ENCODE results near the gene CDH13.

Gene CDH13

DNA sequence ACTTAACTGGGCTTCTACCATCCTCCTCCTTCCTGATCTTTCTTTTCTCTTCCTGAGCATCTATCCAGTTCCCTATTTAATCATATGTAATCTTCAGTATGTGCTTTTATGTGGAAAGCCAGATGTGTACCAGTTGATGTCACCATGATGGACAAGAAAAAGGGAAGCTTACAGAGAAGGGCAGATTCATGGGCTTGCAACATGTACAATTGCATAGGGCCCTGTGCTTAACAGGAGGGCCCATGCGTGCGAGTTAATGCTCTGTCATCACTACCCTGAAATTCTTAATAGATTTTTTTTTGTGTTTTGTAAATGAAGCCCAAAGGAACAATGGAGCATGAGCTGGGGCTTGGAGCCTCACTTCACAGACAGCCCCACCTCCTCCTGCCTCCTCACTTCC is 124.3 kb downstream of the CDH13 start:
- DNase-seq = no peak

DNA sequence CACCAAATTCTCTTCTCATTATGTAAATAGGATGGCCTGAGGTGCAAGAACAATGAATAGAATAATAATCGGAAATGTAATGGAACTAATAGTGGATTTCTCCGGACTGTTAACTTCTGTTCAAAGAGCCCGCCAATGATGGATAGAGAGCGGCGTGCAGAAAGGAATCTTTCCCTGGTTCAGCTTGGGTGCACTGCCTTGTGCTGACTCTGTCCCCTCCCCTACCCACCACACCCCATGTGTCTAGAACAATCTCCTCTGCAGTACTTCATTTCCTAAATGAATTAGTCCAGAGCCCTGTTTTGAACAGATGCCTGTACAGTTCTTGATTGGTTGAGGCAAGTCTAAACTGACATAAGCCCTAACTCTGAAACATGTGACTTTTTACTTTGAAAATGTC is 125.4 kb downstream of the CDH13 start:
- no peak for DNase-seq

DNA sequence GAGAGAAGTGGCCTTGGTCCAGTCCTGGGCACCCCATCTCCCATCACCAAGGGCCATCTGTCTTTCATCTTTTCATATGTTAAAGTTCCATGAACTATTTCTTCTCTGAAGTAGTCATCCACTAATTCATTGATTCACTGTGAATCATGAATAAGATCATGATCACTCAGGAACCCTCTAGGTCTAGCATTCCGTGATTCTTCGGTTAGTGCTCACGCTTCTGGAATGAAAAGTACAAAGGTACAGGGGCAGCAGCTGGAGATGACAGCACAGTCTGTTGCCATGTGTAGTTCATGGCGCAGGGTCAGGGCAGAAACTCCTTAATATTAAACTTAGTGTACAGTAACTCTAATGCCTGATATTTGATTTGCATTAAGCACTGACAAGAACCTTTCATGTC is 127.1 kb downstream of the CDH13 start:
- DNase-seq = no peak

DNA sequence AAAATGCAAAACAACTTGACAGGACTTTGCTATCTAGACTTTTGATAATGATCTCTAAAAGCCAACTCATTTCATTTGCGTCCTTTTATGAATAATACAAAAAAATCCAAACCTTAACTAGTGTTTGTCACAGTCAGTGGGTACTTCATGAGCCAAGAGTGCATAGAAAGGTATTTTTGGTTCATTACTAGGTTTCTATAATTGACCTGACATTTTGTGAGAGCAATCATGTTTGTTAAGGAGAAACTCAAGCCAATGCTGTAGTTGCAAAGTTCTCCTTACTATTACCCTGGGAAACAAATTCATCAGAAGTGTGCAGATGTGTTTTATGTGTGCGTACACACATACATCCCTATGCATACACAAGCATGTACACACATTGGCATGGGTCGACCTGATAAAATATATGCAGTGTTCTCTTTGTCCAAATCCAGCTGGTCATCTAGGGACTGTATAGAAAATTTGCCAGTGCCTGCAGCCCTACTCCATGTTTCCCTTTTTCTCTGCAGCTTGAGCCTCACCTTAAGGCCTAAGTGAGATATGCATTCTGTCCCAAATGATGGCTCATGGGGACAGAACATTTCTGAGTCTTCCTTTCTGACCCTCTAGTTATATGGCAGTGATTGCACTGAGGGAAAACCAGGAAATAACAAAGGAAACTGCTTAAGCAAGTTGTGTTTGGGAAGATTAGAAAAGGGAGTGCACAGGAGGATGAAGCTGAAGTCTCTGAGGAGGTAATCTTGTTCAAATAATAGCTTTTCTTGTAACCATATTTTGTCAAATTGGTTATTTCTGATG is 128.1 kb downstream of the CDH13 start:
- no peak for DNase-seq

DNA sequence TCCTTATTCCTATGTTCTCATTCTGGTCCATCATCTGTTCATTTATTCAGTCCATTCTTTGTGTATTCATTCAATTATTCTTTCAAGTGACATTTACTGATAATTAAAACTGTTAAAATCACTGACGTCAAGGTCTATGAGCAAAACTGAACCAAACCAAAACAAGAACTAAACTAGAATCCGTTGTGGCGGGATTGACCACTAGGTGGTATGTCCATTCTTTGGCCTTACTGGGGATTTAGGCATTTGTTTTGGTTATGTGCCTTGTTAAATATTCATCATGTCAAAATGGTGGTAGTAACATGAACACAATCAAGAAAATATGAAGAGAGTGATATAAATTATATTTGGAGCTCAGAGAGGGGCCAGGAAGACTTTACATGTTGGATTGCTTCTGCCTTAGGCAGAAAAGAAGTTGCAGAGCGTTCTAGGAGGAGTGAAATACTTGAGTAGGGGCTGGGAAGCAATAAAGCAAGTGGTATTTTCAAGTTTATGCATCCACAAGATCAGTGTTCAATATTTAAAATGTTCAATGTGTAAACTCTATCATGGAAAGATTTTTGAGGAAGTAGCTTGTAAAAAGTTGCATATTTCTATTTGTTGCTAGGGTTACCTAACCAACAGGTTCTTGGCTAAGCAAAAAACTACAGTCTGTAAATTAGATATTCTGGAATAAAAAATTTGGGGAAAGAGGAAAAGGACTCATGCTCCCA is 129.0 kb downstream of the CDH13 start:
- DNase-seq = no peak

DNA sequence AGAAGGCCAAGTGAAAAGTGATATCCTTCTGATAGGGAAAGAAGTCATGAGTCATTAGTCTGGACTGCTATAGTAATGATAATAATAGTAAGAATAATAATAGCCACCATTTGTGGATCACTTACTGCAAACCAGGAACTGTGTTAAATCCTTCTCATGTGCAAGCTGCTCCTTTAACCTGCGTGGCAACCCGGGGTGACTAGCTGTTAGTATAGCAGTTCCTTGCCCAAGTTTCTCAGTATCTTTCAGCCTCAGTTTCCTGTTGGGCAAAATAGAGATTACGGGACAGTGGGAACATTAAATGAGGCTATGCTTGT is 129.5 kb downstream of the CDH13 start:
- DNase-seq = no peak

DNA sequence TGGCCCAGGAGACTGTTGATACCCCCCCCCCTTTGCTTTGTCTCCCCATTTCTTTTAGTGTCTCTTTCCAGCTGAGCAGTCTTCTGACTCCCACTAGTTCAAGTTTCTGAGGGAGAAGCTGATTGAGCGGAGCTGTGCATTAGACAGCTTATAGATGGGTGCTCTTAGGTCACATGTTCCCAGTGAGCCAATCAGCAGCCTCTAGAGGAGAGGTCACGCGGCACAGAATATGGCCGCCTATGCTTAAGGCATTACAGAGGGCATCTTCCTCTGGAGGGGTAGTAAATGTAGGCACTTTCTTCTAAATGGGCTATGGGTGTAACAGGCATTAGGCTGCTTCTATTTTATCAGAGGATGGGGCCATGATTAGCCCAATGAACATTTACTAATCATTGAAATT is 131.6 kb downstream of the CDH13 start:
- DNase-seq = no peak

DNA sequence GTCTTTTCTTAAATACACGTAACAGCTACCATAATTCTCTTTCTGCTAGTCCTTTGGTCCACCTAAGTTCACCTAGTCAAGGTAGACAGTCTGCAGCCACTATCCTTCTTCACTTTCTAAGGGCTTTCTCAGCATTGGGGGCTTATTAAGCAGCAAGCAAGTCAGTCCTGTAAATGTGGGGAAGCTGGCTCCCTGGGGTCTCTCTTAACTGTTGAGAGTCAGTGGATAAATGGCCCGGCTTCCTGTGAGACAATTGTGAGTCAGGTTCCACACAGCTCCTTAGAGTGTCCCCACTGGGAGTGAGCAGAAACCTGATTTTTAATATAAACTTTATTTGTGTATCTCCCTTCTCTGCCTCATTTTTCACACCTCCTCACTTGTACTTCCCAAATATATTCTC is 132.1 kb downstream of the CDH13 start:
- DNase-seq = no peak

DNA sequence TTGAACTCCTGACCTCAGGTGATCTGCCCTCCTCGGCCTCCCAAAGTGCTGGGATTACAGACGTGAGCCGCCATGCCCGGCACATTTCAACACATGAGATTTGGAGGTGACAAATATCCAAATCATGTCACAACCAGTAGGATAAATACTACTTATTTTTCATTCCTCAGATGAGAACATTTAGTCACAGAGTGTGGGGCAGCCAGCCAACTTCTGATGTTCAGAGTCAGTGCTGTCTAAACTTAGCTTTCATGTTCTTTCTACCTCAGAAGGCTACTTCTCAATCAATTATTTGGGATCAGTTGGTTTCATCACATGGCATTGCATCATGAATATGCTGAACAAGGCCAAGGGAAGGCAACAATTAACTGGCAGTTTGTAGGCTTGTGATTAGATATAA is 134.5 kb downstream of the CDH13 start:
- DNase-seq = no peak

DNA sequence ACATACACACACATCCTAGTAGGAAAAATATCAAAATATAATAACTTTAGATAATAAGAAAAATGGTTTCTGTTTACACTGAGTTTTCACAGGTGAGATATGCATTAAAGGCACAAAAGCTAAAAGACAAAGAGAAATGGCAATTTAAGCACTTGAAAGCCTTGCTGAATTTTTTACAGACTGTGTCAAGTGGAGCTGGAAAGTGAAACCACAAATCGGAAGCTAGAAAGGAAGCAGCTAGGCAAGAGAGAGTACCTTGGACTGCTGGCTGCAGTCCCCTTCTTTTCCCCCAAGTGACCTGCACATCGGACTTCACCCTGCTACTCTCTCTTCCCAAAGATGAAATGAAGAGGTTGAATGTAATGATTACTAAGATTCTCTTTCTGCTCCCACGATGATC is 135.1 kb downstream of the CDH13 start:
- DNase-seq = no peak

DNA sequence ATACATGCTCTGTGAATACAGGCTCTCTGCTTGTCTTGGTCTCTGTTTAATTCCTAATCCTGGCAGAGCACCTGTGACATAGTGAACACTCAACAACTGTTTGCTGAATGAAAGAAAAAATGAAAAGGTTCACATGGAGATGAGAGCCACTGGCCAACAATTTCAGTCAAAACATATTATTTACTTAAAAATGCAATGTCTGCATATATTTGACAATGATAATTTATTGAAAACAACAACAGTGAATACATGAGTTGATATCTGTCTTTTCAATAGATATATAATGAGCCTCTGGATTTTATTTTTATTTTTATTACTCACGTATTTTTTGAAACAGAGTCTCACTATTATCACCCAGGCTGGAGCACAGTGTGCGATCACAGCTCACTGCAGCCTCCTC is 136.6 kb downstream of the CDH13 start:
- no peak for DNase-seq

DNA sequence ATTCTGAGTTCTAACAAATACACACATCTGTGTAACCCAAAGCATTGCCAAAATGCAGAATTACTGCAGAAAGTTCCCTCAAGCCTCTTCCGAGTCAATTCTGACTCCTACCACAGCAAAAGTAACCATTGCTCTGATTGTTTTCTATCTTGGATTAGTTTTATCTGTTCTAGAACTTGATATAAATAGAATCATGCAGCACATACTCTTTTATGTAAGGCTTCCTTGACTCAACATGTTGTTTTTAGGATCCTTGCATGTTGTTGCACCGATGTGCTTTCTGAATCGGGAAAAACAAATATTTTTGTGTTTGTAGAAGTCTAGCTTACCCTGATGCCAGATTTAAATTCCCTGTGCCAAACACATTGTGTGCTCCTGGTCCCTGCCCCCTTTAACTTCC is 140.4 kb downstream of the CDH13 start:
- no peak for DNase-seq

DNA sequence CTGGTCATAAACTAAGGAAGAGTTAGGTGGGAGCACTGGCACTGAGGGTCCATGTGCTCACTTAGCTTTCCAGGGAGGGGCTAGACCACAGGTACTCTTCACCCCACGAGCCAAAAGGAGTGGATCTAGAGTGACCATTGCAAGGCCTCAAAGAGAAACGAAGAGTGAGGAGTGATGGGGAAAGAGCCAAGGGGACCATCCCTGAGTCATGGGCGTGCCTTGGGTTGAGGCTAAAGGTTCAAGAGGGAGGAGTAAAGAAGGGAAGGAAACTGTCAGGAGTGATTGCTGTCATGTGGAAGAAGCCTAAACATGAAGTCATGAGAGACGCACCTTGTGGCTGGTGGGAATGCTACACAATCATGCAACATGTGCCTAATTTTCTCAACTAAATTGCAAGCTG is 141.0 kb downstream of the CDH13 start:
- no peak for DNase-seq

DNA sequence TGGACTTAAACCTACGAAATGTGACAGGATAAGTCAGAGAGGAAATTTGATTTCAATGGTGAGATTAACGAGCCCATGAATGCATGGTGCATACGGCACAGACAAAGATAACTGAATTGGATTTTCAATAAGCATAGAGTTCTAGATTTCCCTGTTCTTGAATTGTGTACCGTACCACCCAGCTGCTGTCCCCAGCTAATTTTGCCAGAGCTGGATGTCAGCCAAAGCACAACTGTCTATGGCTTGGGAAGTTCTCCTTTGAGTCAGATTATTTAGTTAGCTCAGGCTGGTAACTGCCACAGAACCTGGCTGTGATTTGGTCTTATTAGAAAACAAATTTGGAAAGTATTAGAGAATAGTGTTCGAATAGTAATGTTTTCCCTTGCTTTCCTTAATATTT is 143.1 kb downstream of the CDH13 start:
- no peak for DNase-seq

DNA sequence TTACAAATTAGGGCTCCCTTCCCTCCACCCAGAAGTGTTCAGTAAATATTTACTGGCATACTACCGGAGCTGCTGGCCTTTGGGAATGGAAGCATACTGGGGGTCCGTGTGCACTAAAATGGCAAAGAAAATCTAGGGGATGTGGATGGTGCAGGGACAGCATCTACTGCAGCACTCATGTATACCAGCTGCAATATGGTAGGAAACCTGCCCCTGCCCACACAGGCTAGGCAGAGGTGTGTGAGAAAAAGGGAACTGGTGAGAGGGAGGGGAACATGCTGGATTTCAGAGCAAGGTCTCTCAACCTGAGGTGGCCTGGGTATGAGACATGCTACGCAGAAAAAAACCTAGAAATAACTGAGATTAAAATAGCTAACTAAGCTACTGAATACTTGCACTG is 145.4 kb downstream of the CDH13 start:
- no peak for DNase-seq

DNA sequence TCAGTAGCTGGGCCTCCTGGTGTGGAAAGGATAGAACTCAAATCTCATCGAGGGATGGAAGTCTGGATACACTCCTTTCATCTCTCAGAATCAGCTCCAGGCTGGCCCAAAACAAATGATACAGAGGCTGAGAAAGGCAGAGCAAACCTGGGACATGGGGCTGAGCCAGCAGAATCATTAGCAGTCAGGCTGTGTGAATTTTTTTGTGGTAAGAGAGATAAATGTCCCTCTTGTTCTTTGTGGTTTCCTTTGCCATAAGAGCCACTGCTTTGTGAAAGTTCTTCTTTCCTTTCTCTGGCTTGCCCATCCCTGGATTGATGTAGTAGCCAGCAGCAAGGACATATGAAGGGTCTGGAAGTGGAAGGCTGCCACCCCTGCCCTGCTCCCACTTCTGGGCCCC is 146.2 kb downstream of the CDH13 start:
- no peak for DNase-seq

DNA sequence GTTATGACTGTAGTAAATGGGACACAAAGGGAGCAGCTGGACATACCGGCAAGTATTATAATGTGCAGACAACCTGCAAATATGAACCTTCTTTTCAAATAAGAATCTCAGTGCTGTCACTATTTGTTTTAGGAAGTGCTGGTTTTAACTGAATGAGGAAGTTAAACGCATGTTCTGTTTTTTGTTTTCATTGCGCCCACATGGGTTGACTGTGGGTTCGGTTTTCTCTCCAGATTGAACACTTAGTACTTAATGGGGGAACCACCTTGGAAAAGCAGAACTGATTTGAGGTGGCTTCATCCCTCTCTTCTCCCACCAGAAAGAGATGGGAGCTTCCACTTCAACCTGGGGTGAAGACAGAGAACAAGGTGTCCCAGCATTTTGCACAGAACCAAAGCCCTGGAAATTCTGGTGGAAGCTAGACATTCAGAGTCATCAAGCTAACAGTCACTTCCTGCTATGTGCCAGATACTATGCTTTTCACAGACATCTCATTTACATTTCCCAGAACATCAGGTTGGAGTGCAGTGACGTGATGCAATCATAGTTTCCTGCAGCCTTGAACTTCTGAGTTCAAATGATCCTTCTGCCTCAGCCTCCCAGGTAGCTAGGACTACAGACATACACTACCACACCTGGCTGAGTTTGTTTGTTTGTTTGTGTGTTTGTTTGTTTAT is 149.8 kb downstream of the CDH13 start:
- DNase-seq = no peak

DNA sequence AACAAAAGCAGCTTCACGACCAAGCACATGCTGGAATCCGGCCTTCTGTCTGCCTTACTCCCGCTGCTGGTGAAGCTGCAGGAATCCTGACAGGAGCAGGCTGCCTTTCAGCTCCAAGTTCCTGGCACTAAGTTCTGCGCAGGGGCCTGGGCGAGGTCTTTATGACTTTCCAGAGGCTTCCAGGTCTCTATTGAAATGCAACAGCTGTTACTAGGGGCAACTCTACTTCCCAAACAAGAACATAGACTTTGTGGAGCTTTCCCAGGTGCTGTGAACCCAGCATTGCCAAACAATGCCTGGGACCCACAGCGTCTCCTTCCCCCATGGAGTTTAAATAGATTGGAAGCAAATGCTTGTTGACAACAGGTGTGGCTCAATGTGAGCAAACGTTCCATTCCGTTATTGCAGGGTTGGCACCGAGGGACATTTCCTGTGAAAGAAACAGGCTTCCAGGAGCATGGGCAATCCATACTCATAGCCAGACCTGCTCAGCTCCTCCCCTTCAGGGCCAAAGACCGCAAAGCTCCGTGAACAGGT is 156.0 kb downstream of the CDH13 start:
- no peak for DNase-seq

DNA sequence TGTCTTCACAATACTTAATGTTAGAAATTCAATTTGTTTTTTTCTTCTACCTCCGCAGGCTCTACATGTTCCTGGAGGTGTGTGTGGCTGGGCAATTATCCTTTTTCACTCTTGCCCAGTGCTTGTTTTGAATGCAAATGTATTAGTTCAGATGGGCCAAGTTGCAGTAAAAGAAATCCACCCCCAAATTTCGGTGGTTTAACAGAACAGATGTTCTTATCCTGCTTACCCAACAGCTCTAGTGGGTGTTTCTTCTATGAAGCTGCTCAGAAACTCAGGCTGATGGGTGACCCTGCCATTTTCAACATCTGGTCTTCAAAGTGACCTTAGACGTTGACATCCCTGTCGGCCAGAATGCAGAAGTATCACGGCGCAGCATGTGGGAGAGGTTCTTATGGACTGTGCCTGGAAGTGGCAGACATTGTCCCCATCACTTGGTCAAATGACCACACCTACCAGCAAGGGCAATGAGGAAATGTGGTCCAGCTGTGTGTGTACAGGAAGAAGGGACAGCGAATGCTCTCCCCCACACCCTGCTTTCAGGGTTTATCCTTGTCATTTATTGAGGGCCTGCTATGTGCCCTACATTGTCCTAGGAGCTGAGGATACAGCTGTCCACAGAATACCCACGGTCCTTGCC is 157.3 kb downstream of the CDH13 start:
- DNase-seq = no peak

DNA sequence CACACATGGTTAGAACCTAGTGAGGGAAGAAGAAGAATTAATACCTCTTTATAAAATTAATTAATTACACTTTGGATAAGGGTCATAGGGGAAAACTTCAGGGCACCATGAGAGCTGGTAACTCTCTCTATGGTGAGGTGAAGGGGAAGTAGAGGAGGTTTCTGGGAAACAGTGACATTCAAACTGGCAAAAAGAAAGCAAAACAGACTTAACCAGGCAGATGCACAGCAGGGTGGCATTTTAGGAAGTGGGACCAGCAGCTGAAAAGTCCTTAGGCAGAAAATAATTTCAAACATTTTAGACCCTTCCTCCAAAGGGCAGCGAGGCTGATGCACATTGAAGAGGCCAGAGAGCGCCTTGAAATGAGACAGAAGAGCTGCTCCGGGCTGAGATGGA is 157.8 kb downstream of the CDH13 start:
- DNase-seq = no peak

DNA sequence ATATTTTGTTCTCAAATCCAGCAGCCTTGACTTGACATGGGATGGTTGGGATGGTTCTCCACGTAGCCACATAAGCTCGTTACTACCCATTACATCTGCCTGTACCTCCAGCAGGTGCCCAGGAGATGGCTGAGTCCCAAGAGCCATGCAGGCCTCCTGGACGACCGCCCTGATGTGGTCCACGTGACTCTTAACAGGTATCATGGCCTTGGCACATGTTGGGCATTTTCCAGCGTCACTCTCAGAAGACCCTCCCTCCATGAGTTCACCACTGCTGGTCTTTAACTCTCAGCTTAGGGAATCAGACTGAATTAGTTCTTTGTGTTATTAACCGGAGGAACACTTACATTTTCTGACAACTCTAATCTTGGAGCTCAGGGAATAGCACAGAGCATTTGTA is 161.5 kb downstream of the CDH13 start:
- DNase-seq = no peak

DNA sequence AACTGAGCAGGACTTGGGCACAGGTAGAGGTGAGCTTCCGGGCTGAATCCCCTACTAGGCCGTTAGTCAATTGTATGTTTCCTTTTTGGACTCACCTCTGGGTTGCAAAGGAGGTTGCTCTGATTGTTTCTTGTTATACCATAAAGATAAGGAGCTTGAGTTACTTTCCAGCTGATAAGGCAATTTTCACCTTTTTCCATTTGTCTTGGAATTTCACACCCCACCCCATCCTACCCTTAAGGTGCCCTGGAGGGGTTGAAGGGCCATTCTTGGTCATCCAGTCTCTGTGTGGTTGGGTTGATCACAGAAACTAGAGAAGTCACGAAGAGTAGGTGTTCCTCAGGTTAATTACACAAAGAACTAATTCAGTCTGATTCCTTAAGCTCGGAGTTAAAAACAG is 162.2 kb downstream of the CDH13 start:
- no peak for DNase-seq

DNA sequence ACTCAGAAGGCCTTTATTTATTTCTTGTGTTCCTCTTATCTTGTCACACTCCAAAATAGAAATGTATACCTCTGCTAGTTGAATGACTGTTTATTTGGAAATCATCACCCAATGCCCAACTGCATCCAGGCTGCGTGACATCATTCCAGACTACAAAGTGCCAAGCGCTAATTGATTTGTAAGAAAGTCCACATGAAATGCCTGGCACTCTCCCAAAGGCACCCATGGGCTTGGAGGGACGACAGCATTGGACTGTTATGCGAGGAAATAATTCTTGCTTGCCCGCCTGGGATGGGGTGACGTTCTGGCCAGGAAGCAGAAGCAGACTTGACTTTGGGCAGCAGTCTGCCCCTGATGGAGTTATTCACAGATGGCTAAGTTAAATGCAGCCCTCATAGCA is 165.9 kb downstream of the CDH13 start:
- no peak for DNase-seq
